Stimulated activated CD8-positive, alpha-beta memory T cell treated with anti-CD3 and anti-CD28 coated beads, Interleukin-15, amount 100 ng/mL, for 1 hour (primary cell): ENCODE results near the gene SURF6.
"Not testable (repeated sequence)": the region's sequence is repeated elsewhere in the genome, so short reads cannot be mapped to it uniquely, and the experiment has no call there.

Experiments used
- DNase-seq: peaks from one replicate; pipeline ENCODE4 v3.0.0-alpha.2; 2020; ENCODE audit warnings: low read depth

Gene SURF6

DNA sequence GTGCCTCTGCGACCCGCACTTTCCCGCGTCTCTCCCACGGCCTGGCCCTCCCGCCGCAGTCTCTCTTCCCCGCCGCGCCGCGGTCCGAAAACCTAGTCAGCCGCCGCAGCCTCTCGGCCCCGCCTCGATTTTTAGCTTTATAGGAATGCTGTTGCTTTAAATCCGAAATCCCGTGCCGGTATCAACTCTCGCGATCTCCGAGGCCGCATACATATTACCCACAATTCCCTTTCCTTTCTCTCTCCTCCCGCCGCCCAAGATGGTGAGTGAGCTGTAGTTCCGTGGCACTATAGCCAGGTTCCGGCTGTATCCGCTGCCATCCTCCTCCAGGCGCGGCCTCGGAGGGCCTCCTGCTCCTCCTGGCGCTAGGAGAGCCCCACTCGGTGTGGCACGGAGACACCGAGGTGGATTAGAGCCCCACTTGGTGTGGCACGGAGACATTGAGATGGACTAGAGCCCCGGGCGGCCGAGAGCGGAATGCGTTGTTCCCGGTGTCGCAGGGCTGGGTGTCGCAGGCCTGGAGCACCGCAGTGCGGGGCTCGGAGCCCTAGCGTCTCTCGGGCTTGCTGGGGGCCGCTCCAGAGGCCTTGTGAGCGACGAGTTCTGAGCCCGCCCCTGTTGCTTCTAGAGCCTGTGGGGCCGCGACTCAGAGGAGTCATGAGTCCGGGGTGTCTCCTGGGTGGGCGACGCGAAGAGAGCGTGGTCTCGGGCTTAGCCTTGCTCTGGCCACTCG, 12.2 kb upstream of the SURF6 start, which contains the start of the genes MED22 and RPL7A:
Gene MED22, minus strand, starts transcription at position 147 of the 733 bp plus-strand sequence. CDS start 1,469 bp downstream, outside the sequence.
Gene RPL7A, plus strand, starts transcription at position 234 of the 733 bp plus-strand sequence. Its CDS starts 26 bp downstream, at position 260.
- DNase-seq = peak; percentile 82

DNA sequence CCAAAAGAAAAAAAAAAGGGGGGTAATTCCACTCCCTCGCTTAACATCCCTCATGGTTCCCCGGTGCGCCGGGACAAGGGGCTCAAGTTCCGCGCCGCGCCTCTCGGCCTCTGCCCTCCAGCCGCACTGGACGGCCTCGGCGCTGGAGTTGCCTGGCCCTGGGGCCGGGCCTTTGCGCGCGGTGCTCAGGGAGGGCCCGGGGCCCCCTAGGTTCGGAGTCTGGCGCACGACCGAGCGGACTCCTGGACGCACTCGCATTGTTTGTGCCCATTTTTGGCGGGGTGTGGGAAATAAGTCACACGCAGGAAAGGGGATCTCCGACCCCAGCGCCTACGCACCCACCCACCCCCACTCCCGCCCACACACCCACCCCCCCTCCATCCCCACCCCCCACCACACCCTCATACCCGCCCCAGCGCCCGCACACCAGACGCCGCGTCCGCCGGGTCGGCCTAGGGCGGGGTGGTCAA, 11.6 kb upstream of the SURF6 start:
- no peak for DNase-seq

DNA sequence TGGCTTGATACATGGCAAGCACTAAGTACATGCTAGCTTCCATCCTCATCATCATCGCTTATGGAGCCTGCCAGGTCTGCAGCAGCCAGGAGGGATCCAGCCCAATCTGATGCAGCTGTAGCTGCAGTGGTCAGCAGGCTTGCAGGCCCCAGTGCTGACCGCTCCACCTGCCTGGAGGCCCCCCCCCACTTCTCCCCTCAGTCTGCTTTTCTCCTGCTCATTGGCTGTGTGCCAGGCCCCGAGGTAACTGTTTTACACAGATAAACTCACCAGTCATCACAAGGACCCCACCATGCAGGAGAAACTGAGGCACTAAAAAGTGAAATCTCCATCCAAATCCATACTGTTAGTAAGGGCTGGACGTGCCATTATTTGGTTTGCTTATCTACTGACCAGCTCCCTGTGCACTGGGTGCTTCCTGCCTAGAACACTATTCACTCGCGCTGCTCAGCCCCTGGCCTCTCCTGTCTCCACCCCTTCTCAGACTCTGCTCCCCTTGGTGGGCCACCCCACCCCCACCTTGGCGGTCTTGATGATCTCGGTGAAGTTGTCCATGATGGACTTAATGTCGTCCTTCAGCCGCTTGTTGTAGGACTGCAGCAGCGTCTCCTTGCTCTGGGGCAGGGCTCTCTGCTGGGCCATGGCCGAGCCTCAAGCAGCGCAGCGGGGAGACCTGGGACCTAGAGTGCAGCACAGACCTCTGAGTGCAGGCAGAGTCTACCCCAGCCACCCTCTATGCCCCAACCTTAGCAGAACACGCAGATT, 10.2 kb upstream of the SURF6 start:
- DNase-seq = no peak

DNA sequence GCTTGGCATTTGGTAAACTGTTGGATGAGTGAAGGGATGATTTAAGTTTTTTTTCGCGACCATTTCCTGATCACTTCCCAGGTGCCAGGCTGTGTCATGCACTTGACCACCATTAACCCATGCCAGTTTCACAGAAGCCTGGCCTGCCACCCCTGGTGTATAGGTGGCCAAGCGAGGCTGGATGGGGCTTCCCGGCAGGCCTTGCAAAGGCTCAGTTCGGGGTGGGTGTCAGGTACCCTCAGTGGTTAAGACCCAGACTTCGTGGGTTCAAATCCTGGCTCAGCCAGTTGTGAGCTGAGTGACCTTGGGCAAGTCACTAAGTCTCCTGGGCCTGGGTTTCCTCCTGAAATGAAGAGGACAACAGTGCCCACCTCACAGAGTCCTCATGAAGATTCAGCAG, 9.6 kb upstream of the SURF6 start:
- DNase-seq = no peak

DNA sequence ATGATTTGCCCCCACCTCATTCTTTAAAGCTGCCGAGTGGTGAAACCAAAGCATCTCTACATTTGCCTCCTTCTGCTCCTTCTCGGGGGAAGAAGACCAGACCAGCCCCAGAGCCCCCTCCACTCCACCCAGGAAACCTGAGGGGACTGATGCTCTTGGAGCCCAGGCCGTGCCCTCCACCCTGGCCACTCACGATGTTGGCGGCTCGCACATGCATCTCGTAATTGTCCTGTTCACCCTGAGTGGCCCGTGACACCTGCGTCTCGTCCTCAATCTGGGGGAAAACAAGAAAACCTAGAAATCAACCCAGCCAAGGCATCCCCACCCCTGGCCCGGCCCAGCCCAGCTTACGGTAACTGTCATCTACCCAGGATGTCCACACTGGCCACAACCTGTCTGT, 9.0 kb upstream of the SURF6 start:
- DNase-seq = no peak

DNA sequence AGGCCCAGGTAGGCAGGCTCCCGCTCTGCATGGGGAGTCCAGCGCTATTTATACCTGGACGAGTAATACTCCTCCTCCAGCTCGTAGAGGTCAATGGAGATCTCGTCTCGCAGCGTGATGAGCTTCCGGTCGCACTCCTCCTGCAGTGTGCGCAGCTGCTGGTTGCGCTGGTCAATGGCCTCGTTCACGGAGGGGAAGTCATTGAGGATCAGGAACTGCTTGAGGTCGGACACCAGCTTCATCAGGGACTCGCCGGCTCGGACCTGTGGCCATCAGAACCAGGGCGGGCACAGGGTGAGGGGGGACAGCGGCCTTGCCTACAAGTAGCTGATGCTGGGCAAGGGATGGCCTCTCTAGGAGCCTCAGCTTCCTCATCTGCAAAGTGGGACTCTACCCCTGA, 8.1 kb upstream of the SURF6 start:
- no peak for DNase-seq

DNA sequence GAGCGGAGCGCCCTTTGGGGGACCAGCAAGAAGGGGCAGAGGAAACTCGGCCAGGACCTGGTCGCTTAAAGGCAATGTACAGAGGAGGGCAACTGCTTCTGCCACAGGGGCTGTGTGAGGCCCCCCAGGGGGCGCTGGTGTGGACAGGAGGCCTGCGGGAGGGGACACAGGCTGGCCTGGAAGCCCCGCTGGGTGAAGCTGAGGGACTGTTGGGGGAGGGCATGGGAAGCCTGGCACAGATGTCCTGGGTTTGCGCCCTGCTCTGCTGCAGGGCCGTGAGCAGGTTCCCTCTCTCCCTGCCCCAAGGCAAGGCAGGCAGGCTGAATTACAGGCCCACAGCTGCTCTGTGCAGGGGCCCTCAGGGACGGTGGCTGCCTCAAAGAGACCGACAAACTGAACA, 6.6 kb upstream of the SURF6 start:
- no peak for DNase-seq

DNA sequence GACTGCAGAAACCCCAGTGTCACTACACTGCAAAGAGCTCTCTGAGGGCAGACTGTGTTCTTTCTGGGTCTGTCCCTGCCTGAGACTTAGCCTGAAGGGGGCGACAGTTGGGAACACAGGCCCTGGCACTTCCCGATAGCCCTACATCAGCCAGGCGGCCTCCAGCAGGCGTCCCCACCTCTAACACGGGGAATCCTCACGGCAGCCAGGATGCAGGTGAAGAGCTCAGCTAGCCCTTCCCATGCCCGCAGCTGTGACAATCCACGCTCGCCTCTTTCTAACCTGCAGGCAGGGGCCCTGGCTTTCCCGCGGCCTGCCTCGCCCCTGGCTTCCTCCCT, 6.0 kb upstream of the SURF6 start:
- no peak for DNase-seq

DNA sequence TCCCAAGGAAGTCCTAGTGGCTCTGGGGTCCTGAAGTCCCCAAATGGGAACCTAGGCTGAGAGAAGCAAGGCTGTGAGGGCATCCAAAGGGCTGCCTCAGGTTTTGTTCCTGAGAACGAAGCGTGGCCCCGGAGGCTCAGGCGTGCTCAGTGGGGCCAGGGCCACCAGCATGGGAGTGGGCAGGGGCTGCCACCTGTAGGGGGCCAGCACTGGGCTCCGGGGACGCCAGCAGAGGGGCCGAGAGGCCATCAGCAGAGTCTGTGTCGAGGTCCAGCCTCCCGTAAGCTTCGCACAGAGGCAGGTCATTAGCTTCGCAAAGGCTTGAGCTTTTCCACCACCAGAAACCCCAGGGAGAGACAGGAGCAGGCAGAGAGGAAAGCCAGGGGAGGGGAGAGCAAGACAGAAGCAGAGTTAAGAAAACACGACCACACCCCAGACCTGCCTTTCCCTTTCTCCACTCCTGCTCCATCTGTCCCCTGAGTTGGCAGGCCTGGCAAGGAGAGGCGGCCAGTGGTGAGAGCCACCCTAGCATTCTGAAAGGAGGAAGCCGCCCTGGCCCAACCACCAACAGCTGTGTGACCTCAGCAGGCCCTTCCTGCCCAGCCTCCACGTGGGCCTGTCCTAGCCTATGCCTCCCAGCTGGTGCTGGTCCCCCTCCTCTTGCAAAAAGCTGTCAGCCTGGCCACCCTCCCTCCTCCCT, 5.5 kb upstream of the SURF6 start:
- no peak for DNase-seq

DNA sequence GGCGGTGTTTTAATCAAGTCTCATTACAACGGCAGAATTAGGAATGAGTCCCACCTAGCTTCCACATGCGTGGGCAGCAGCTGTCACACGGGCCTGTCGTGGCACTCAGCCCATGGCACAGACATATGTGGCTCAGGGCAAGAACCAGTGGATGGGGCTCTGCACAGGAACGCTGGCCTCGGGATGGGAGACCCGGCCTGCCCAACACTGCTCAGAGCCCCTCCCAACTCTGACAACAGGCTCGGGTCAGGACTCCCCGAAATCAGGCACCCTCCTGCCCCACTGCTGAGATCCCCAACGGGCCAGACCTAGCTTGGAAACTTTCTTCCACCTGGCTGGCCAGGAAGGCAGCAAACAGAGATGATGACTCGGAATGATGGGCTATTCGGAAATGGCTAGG, 4.9 kb upstream of the SURF6 start:
- DNase-seq = no peak

DNA sequence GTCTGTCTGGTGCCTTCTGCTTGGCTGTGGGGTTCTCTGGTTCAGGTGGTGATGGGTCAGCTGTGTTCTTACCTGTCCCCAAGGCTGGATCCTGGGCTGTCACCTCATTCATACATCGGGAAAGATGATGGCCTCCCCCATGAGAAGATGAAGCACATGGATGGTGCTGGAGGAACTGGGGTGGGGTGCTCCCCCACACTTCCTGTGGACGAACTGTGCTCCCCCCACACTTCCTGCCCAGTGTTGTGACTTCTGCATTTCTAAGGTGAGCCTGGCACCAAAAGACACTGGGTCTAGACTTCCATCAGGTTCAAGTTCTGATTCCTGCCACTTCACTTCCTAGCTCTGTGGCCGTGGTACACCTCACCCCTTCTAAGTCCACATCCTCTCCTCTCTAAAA, 4.3 kb upstream of the SURF6 start:
- no peak for DNase-seq

DNA sequence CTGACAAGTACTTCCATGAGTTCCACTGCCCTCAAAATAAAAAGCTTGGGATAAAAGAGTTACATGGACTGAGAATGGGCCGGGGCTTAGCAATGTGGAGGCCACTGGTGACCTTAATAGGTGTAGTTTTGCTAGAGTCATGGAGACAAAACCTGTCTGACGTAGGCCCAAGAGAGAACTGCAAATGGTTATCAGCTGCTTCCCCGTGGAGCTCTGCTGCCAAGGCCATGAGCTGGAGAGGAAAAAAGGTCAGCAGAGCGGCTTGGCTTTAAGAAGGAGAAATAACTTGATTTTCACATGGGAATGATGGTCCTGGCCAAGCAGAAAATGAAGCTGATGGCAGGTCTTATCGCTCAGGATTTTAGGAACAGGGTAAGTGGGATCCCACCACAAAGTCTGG, 3.7 kb upstream of the SURF6 start:
- DNase-seq = no peak

DNA sequence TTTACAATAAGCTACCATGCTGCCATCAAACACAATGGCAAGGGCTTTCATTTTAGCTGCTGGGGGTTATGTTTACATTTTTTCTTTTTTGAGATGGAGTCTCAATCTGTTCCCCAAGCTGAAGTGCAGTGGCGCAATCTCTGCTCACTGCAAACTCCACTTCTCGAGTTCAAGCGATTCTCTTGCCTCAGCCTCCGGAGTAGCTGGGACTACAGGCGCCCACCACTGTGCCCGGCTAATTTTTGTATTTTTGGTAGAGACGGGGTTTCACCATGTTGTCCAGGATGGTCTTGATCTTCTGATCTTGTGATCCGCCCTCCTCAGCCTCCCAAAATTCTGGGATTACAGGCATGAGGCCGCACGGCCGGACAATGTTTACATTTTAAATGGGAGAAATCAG, 1.1 kb downstream of the SURF6 start:
- DNase-seq = not testable (repeated sequence)

DNA sequence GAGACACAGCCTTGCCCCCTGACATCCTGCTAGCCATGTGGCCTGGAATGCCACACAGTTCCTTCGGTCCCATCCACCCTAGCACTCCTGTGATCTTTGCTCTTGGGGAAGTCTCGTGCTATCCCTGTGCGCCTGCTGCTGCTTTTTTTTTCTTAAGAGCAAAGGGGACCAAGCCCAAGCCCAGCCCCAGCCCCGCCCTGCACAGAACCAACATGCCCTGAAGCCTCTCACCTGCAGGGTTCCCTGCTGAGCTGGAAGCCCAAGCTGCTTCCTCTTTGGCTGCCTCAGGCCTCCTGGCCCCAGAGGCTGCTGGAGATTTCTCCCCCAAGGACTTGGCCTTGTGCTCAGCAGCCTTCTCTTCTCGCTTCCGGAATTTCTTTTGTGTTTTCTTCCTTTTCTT, 1.8 kb downstream of the SURF6 start:
- DNase-seq = no peak

DNA sequence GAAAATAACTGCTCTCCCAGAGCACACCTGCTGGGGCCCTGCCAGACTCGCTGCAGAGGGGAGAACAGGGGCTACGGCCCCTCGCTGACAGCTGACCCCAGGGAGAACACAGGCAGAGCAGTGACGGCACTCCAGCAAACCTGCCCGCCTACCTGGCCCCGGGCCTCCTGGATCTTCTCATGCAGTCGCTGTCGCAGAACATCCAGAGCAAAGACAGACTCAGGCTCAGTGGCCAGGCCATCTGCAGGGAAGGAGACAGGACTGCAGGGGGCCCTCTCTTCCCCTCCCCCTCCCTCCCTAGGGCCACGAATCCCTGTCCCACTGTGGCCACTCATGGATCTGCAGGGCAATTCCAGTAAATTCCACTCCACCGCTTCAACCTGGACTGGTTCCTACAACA, 2.4 kb downstream of the SURF6 start:
- DNase-seq = no peak

DNA sequence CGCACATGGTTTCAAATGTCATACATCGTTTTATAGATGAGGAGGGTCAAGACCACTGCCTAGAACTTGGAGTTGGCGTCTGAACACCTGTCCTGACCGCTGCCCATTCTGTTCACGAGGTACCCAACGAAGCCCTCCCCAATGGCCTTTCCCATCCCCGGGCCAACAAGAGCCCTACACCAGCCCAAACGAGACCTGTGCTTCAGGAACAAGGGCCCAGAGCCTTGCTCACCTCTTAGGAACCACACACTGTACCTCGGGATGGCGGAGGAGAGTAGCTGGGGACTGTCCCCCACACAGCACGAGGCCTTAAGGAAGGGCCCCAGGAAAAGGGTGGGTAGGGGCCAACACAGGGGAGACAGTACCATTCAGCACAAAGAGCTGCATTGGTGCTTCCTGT, 3.0 kb downstream of the SURF6 start:
- DNase-seq = no peak

DNA sequence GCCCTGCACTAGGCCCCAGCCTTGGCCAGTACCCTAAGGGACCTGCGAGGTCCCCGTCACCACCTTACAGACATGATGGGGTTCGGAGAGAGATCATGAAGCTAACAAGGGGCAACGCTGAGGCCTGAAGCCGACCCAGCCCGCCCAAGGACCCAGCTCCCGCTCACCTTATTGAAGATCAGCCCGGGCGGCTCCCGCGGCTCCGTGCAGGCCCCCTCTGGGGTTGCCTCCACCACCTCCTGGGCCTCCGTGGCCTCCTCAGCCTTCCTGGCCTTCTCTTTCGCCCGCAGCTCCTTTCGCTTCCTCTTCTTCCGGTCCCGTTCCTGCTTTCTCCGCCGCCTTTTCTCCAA, 3.6 kb downstream of the SURF6 start:
- no peak for DNase-seq

DNA sequence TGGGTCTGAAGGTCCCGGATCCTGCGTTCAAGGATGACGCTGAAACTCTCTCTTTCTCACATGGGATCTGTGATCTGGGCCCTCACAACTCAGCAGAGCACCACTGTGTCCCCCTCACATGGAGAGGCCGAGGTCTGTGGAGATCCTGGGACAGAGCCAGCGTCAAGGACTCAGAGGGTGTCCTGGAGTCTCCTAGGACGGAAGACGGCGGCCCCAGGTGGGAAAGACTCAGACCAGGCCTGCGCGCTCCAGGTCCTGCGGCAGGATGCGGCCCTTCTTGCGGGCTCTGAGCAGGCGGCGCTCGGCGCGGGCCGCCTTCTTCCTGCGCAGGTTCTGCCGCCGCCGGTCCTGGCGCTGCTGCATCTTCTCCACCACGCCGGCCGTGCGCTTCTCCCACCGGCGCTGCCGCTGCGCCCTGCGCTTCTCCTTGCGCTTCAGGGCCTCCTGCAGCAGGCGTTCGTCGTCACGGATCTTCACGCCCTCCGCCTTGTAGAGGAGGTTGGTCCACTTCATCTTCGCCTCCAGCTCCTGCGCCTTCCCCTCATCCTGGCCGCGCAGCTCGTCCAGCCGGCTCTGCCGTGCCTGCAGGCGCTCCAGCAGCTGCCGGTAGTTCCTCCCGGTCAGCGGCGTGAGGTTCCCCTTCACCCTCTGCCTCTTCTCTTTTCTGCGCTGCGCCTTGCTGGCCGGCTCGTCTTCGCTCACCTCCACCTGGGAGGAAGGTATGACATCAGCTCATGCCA, 4.2 kb downstream of the SURF6 start:
- no peak for DNase-seq

DNA sequence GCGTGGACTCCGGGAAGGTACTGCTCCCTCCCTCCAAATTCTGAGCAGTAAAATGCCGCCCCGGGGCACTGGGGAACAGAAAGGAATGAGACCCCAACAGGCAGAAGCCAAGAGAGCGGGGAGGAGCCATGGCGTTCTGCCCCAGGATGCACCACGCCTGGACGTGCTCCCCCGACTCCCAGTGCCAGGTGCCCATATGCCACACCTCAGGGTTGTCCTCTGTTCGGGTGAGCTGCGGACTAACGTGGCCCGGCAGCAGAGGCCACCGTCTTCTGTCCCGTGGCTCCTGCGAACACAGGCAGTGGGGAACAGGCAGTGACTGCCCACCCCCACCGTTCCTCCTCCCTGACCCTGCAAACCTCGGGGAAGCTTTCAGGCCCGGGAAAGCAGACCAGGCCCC, 4.8 kb downstream of the SURF6 start:
- DNase-seq = no peak

DNA sequence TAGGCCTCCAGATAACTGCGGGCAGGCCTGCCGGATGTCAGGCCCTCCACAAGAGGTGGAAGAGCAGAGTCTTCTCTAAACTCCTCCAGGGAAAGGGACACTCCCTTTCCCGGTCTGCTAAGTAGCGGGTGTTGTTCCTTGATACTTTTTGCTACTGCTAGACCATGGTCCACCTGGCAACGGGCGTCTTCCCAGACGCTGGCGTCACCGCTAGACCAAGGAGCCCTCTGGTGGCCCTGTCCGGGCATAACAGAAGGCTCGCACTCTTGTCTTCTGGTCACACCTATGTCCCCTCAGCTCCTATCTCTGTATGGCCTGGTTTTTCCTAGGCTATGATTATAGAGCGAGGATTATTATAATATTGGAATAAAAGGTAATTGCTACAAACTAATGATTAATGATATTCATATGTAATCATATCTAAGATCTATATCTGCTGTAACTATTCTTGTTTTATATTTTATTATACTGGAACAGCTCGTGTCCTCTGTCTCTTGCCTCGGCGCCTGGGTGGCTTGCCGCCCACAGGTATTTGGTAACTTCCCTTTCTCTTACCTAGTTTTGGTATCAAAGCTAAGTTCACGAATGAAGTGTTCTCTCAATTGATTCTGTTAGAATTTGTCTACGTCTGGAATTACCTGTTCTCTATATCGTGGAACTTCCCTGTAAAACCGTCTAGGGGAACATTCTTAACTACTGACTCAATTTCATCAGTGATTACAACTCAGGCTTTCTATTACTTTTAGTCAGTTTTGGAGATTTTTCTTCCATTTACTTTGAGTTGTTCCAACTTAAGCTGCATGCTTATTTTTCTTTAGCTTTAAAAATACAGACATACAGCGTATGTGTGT, 6.5 kb downstream of the SURF6 start:
- DNase-seq = not testable (repeated sequence)

DNA sequence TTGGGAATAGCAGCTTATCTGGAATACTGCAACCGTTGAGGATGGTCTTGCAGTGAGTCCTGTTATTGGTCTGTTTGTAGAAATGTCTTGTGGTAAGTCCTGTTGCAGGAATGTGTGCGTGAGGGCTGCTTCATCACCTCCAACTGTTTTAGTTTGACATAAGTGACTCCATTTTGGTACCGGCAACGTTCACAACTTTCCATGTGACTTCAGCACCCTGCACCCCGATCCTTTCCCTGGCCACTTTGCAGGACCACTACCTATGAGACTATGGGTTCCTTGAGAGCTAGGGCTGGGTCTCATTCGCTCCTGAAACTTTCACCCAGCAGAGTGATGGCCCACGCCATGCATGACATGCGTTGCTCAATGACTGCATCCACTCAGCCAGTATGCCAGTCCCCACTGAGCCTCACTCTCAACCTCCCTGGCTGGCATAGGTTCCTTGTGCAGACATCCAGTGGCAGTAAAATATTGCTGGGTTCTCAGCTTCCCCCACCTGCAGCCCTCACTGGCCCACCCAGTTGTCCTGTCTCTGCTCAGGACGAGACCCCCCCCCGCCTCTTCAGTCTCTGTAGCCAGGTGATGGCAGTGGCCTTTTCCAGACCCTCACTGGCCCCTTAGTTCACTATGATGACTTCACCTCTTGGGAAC, 8.0 kb downstream of the SURF6 start:
- no peak for DNase-seq
